GM21576 (cell line): Measurements from ENCODE around the gene WTIP.

Experiments
- ATAC-seq: cut with Tn5 transposase; IDR thresholded peaks from one replicate; pipeline ENCODE4 v1.9.1; 2021; ENCODE audit warnings: mild to moderate bottlenecking, moderate library complexity; ENCODE audit not compliant: unreplicated experiment

Gene WTIP

GRCh38 chr19:34559045-34559444, 77.5 kb downstream of the WTIP start:
- no peak for ATAC-seq

GRCh38 chr19:34560229-34560628, 78.7 kb downstream of the WTIP start:
- ATAC-seq, result no peak
